Measurements from ENCODE around the gene IRGC. TPM values are rescaled to one million over a fixed set of nuclear protein-coding genes. Genes with fewer than 3 reads are reported as not detected.
"Not testable (repeated sequence)": the region's sequence is repeated elsewhere in the genome, so short reads cannot be mapped to it uniquely, and the experiment has no call there.

The IRGC gene
- total RNA-seq, 2 donors from 2014 or later = not detected

DNA sequence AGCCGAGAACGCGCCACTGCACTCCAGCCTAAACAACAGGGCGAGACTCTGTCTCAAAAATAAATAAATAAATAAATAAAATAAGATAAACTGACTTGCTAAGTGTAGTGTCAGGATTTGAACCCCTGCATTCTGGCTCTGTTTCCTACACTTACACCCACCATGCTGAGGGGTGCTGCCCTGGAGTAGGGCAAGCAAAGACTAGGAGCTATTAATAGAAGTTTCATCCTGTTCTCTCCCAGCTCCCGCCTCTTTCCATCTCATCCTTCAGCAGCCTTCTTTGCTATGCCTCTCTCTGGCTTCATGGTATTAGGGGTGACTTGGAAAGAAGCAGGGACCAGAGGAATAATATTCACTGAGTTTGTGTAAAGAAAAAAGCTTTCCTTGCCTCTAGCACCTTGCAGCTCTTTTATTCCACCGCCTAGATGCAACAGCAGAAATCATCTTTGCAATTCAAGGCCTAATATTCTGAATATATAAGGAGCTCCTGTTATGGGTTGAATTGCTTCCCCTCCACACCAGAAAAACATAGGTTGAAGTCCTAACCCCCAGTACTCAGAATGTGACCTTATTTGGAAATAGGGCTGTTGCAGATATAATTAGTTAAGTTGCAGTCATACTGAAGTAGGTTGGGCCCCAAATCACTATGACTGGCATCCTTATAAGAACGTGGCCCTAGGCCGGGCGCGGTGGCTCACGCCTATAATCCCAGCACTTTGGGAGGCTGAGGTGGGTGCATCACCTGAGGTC lies 37.2 kb upstream of the IRGC start:
- no peak for DNase-seq (ENCODE audit: low spot score)
- Histone ChIP-seq H3K27ac (no peak overlapping the region), H3K27me3 (no peaks in the 10 kb centered on the region), H3K4me1 (no peaks in the 10 kb centered on the region), H3K36me3 (no peaks in the 10 kb centered on the region), H3K4me3 (no peak overlapping the region), H3K9me3 (no peaks in the 10 kb centered on the region)
- TF ChIP-seq, protein P1, sequence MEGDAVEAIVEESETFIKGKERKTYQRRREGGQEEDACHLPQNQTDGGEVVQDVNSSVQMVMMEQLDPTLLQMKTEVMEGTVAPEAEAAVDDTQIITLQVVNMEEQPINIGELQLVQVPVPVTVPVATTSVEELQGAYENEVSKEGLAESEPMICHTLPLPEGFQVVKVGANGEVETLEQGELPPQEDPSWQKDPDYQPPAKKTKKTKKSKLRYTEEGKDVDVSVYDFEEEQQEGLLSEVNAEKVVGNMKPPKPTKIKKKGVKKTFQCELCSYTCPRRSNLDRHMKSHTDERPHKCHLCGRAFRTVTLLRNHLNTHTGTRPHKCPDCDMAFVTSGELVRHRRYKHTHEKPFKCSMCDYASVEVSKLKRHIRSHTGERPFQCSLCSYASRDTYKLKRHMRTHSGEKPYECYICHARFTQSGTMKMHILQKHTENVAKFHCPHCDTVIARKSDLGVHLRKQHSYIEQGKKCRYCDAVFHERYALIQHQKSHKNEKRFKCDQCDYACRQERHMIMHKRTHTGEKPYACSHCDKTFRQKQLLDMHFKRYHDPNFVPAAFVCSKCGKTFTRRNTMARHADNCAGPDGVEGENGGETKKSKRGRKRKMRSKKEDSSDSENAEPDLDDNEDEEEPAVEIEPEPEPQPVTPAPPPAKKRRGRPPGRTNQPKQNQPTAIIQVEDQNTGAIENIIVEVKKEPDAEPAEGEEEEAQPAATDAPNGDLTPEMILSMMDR (IDR thresholded peaks at IDR 0.05) = no peak

DNA sequence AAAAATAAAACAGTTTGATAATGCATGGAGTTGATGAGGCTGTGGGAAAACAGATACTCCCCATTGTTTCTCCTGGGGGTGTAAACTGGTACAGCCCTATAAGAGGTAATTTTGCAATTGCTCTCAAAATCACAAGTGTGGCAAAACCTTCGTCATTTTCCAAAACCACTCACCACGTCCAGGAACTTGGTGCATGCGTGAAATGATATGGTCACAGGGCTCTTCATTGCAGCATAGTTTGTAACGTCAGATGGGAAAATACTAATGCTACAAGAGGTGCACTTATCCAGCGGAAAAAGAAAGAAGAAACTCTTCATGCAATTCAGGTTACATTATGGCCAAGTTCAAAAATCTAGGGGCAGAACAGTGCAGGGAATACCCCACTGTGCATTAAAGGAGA lies 34.1 kb upstream of the IRGC start:
- no peak overlapping the region for H3K27ac ChIP-seq
- H3K27me3 ChIP-seq = no peaks in the 10 kb centered on the region
- H3K4me3 ChIP-seq = no peak overlapping the region
- no peaks in the 10 kb centered on the region for H3K36me3 ChIP-seq
- TF ChIP-seq, protein P1 (IDR thresholded peaks at IDR 0.05) = no peak
- H3K4me1 ChIP-seq = no peaks in the 10 kb centered on the region
- DNase-seq (ENCODE audit: low spot score) = no peak
- no peaks in the 10 kb centered on the region for H3K9me3 ChIP-seq

DNA sequence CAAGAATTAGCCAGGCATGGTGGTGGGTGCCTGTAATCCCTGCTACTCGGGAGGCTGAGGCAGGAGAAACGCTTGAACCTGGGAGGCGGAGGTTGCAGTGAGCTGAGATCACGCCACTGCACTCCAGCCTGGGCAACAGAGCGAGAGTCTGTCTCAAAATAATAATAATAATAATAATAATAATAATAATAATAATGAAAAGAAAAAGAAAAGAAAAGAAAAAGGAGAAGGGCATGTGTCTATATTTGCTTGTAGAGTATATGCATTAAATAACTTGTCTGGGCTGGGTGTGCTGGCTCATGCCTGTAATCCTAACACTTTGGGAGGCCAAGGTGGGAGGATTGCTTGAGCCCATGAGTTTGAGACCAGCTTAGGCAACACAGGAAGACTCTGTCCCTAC lies 33.6 kb upstream of the IRGC start:
- H3K4me3 ChIP-seq = not testable (repeated sequence)

DNA sequence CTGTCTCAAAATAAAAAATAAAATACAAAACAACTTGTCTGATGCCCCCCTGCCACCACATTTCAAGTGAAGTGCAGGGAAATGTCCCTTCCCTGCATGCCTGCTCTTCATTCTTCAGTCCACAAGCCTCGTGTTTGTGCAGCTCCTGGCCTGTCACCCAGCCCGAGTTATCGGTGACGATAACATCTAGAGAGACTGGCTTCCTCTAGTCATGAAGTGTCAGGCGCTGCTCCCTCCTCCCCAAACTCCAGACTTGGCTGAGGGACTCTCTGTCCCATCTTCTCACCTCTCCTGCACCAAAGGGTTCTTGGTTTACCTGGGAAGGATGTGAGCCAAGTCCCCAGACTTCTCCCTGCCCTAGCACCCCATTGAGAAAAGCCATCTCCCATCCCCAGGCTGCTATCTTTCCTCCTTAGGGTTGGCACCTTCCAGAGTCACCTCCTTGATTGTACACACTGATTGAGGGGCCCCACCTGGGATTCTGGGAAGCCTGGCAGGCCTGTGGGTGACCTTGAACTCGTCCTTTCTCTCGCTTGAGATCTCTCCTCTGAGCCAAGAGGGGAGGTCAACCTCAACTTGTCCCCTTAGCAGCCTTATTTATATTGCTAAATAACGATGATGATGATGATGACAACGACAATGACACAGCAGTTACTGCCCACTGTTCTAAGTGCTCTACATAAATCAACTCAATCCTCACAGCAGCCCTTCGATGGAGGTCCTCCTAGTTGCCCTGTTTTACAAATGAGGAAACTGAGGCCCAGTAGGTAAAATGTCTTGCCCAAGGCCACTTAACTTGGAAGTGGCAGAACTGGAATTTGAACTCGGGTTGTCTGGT lies 32.8 kb upstream of the IRGC start:
- no peak overlapping the region for H3K27ac ChIP-seq
- H3K36me3 ChIP-seq = no peaks in the 10 kb centered on the region
- TF ChIP-seq, protein P1 (IDR thresholded peaks at IDR 0.05) = no peak
- H3K4me3 ChIP-seq = no peak overlapping the region
- H3K4me1 ChIP-seq = no peaks in the 10 kb centered on the region
- no peaks in the 10 kb centered on the region for H3K27me3 ChIP-seq
- H3K9me3 ChIP-seq = no peaks in the 10 kb centered on the region
- no peak for DNase-seq (ENCODE audit: low spot score)

More for the DNA sequence above, 33.6 kb upstream of the IRGC start:
- not testable (repeated sequence) for H3K9me3 ChIP-seq; H3K27me3 ChIP-seq; H3K36me3 ChIP-seq; H3K4me1 ChIP-seq; DNase-seq (ENCODE audit: low spot score); H3K27ac ChIP-seq

DNA sequence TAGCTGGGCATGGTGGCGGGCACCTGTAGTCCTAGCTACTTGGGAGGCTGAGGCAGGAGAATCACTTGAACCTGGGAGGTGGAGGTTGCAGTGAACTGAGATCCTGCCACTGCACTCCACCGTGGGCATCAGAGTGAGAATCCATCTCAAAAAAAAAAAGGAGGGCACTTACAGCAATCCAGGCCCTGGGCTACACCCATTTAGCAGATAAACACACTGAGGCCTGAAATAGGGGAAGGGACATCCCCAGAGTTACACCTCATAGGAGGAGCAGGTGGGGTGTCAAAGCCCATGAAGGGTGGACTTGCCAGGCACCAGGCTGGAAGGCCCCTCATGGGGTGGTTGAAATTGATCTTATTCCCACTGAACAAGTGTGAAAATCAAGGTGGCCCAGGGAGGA lies 32.0 kb upstream of the IRGC start:
- Histone ChIP-seq H3K27me3 (no peaks in the 10 kb centered on the region), H3K4me1 (no peaks in the 10 kb centered on the region), H3K36me3 (no peaks in the 10 kb centered on the region), H3K9me3 (no peaks in the 10 kb centered on the region), H3K4me3 (no peak overlapping the region), H3K27ac (no peak overlapping the region)
- DNase-seq (ENCODE audit: low spot score) = no peak
- TF ChIP-seq, protein P1 (IDR thresholded peaks at IDR 0.05) = no peak

DNA sequence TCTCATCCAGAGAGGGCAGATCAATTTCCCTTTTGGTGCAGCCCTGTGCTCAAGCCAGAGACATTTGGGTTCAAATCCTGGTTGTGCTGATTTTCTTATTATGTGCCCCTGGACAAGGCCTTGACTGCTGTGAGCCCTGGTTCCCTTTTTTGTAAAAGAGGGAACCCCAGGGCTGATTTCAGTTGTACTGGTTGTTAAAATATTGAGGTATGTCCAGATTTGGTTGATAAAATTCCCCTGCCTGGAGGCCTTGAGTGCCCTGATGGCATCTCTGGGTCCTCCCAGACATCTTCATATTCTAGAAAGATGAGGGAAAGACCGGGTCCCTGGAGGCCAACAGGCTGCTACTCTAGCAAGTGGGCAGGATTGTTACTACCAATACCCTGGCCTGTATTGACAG lies 31.6 kb upstream of the IRGC start:
- Histone ChIP-seq H3K27ac (no peak overlapping the region), H3K4me3 (no peak overlapping the region), H3K4me1 (no peaks in the 10 kb centered on the region), H3K36me3 (no peaks in the 10 kb centered on the region), H3K9me3 (no peaks in the 10 kb centered on the region), H3K27me3 (no peaks in the 10 kb centered on the region)
- TF ChIP-seq, protein P1 (IDR thresholded peaks at IDR 0.05) = no peak
- no peak for DNase-seq (ENCODE audit: low spot score)
